ENCODE measurements around the gene FAAP20.
"Not testable (repeated sequence)": the region's sequence is repeated elsewhere in the genome, so short reads cannot be mapped to it uniquely, and the experiment has no call there.

FAAP20 gene

GRCh38 chr1:2154022-2154421 is 40.5 kb downstream of the FAAP20 start:
- DNase-seq: no peak

- DNase-seq: no peak
Measured at GRCh38 chr1:2152954-2153353, 41.6 kb downstream of the FAAP20 start.

GRCh38 chr1:2151911-2152310 is 42.7 kb downstream of the FAAP20 start:
- no peak for DNase-seq

- DNase-seq: no peak
Measured at GRCh38 chr1:2151252-2151651, 43.3 kb downstream of the FAAP20 start.

GRCh38 chr1:2150801-2151200 is 43.8 kb downstream of the FAAP20 start:
- DNase-seq: no peak

GRCh38 chr1:2148691-2149090 is 45.9 kb downstream of the FAAP20 start:
- no peak for DNase-seq

- not testable (repeated sequence) for DNase-seq
Measured at GRCh38 chr1:2147869-2148268, 46.7 kb downstream of the FAAP20 start.

GRCh38 chr1:2146836-2147517 is 47.6 kb downstream of the FAAP20 start:
- DNase-seq: no peak

- no peak for DNase-seq
Measured at GRCh38 chr1:2145946-2146835, 48.4 kb downstream of the FAAP20 start.

- no peak for DNase-seq
Measured at GRCh38 chr1:2144501-2145090, 50.0 kb downstream of the FAAP20 start.

- no peak for DNase-seq
Measured at GRCh38 chr1:2143814-2144500, 50.6 kb downstream of the FAAP20 start.

GRCh38 chr1:2141025-2141424 is 53.5 kb downstream of the FAAP20 start:
- no peak for DNase-seq

Measured in DMS53 (cell line).